ENCODE results near the gene GRIK1. TPM values are rescaled to one million over a fixed set of nuclear protein-coding genes. Genes with fewer than 3 reads are reported as not detected.

The GRIK1 gene
- total RNA-seq, 1 experiment from 2014 or later = 0.09 TPM

GRCh38 chr21:29928537-29928936, 11.3 kb downstream of the GRIK1 start (continued):
- no peak for TF ChIP-seq FOXP4 (CRISPR knock-in tag; IDR thresholded peaks at IDR 0.05)
- TF ChIP-seq TEAD1 (CRISPR knock-in tag; IDR thresholded peaks at IDR 0.05) = no peak
- TF ChIP-seq ZBTB21 (CRISPR knock-in tag; IDR thresholded peaks at IDR 0.05; ENCODE audit: borderline replicate concordance) = no peak
- TF ChIP-seq ERG (CRISPR knock-in tag; IDR thresholded peaks at IDR 0.05) = no peak
- no peak for TF ChIP-seq TP53 (CRISPR knock-in tag; IDR thresholded peaks at IDR 0.05)

GRCh38 chr21:29920938-29921337, 18.9 kb downstream of the GRIK1 start:
- POLR2A ChIA-PET = no interaction called here
- H3K36me3 Mint-ChIP-seq = no peaks in the 10 kb centered on the region
- H3K9me3 Mint-ChIP-seq = no peaks in the 10 kb centered on the region
- ATAC-seq (no peak), DNase-seq (ENCODE audit: low spot score) (no peak)
- H3K27me3 Mint-ChIP-seq (ENCODE audit: low read depth) = no peaks in the 10 kb centered on the region
- CTCF ChIA-PET = no interaction called here
- H3K4me3 Mint-ChIP-seq = no peak overlapping the region
- TF ChIP-seq FOXP1 (CRISPR knock-in tag; IDR thresholded peaks at IDR 0.05; ENCODE audit: borderline replicate concordance) (no peak), ZNF425 (CRISPR knock-in tag; conservative IDR thresholded peaks at IDR 0.05) (no peak), ZNF416 (CRISPR knock-in tag; IDR thresholded peaks at IDR 0.05) (no peak), JAZF1 (CRISPR knock-in tag; IDR thresholded peaks at IDR 0.05) (no peak), RELA (CRISPR knock-in tag; IDR thresholded peaks at IDR 0.05; ENCODE audit: borderline replicate concordance) (no peak), GABPB1 (CRISPR knock-in tag; IDR thresholded peaks at IDR 0.05) (no peak), CREM (CRISPR knock-in tag; IDR thresholded peaks at IDR 0.05) (no peak), TEAD4 (CRISPR knock-in tag; IDR thresholded peaks at IDR 0.05) (no peak), ESRRA (CRISPR knock-in tag; IDR thresholded peaks at IDR 0.05; ENCODE audit: borderline replicate concordance) (no peak), ZNF138 (CRISPR knock-in tag; conservative IDR thresholded peaks at IDR 0.05) (no peak), CREB1 (CRISPR knock-in tag; IDR thresholded peaks at IDR 0.05) (no peak), SMAD4 (CRISPR knock-in tag; IDR thresholded peaks at IDR 0.05) (no peak), TCF7 (CRISPR knock-in tag; IDR thresholded peaks at IDR 0.05; ENCODE audit: low read depth) (no peak), IRF1 (CRISPR knock-in tag; IDR thresholded peaks at IDR 0.05) (no peak)
- H3K27ac Mint-ChIP-seq = no peak overlapping the region
- peaks cover 12% of the 10 kb centered on the region for H3K4me1 Mint-ChIP-seq

GRCh38 chr21:29914326-29914725, 25.5 kb downstream of the GRIK1 start:
- ChIA-PET POLR2A (no interaction called here), CTCF (no interaction called here)
- Mint-ChIP-seq H3K27me3 (ENCODE audit: low read depth) (no peaks in the 10 kb centered on the region; the same call in 1 of the 2 replicates), H3K36me3 (peaks cover 20% of the 10 kb centered on the region), H3K27ac (no peak overlapping the region), H3K4me1 (peaks cover 12% of the 10 kb centered on the region), H3K9me3 (peaks cover 45% of the 10 kb centered on the region), H3K4me3 (no peak overlapping the region)
- TF ChIP-seq PRRX2 (CRISPR knock-in tag; IDR thresholded peaks at IDR 0.05) = no peak
- no peak for TF ChIP-seq ZNF219 (CRISPR knock-in tag; IDR thresholded peaks at IDR 0.05; ENCODE audit: borderline replicate concordance)
- TF ChIP-seq TP53 (CRISPR knock-in tag; IDR thresholded peaks at IDR 0.05) = no peak
- no peak for TF ChIP-seq E2F4 (CRISPR knock-in tag; IDR thresholded peaks at IDR 0.05; ENCODE audit: borderline replicate concordance, low read depth)
- no peak for TF ChIP-seq KAT7 (CRISPR knock-in tag; IDR thresholded peaks at IDR 0.05; ENCODE audit: borderline replicate concordance)
- TF ChIP-seq NR2C2 (CRISPR knock-in tag; IDR thresholded peaks at IDR 0.05) = no peak
- TF ChIP-seq FOXP1 (CRISPR knock-in tag; IDR thresholded peaks at IDR 0.05; ENCODE audit: borderline replicate concordance) = no peak
- TF ChIP-seq ATF6 (CRISPR knock-in tag; IDR thresholded peaks at IDR 0.05) = no peak
- no peak for TF ChIP-seq OVOL2 (CRISPR knock-in tag; IDR thresholded peaks at IDR 0.05; ENCODE audit: borderline replicate concordance)
- TF ChIP-seq ZBTB21 (CRISPR knock-in tag; IDR thresholded peaks at IDR 0.05; ENCODE audit: borderline replicate concordance) = no peak
- ATAC-seq (no peak), DNase-seq (ENCODE audit: low spot score) (no peak)
